Esophagus muscularis mucosa (tissue), 4 donors: ENCODE measurements around the gene FAM47C. TPM values are rescaled to one million over a fixed set of nuclear protein-coding genes. Genes with fewer than 3 reads are reported as not detected.
"Not testable (repeated sequence)": the region's sequence is repeated elsewhere in the genome, so short reads cannot be mapped to it uniquely, and the experiment has no call there.

Experiments used
- DNase-seq: peaks from one replicate; pipeline ENCODE4 v3.0.0-alpha.2; 2017; ENCODE audit errors: extremely low spot score
- H3K27ac ChIP-seq, 4 donors: fragments of 200-600 bp; sonication (generic); replicated peaks in 1 of 4; 1 replicate in 3 of 4; 2 replicates in 1 of 4; pipeline ENCODE4 v1.5.1; 2016 to 2019; ENCODE audit warnings: mild to moderate bottlenecking in 1 of 4
- H3K27me3 ChIP-seq, 4 donors: fragments of 200-600 bp; sonication (generic); one replicate each; pipeline versions ENCODE4 v1.5.1 to v1.6.0; 2016 to 2019
- H3K36me3 ChIP-seq, 4 donors: fragments of 200-600 bp; sonication (generic); one replicate each; pipeline ENCODE4 v1.5.1; 2016 to 2019
- H3K4me1 ChIP-seq, 4 donors: fragments of 200-600 bp; sonication (generic); one replicate each; pipeline ENCODE4 v1.5.1; 2016 to 2019
- H3K4me3 ChIP-seq, 4 donors: fragments of 200-600 bp; sonication (generic); 1 replicate in 2 of 4; 2 replicates in 2 of 4; pipeline ENCODE4 v1.5.1; 2016 to 2019; ENCODE audit warnings: mild to moderate bottlenecking in 4 of 4, moderate library complexity in 1 of 4
- H3K9me3 ChIP-seq, 4 donors: fragments of 200-600 bp; sonication (generic); 1 replicate in 3 of 4; 2 replicates in 1 of 4; pipeline ENCODE4 v1.5.1; 2016 to 2019
- EP300 ChIP-seq: sonication (generic); formaldehyde crosslinking; IDR thresholded peaks from one replicate; pipeline ENCODE4 v1.6.1; 2017; ENCODE audit warnings: antibody characterized with exemption
- POLR2A ChIP-seq: fragments of 450-650 bp; IDR thresholded peaks from one replicate; pipeline ENCODE4 v1.6.1; 2017; ENCODE audit warnings: antibody characterized with exemption, moderate library complexity, mild to moderate bottlenecking, low read depth
- POLR2AphosphoS5 ChIP-seq, 2 donors: sonication (generic); formaldehyde crosslinking; IDR thresholded peaks; one replicate each; pipeline ENCODE4 v1.6.1; 2017; ENCODE audit warnings: antibody characterized with exemption in 2 of 2
- WGBS: methylation state at CpG from one replicate; pipeline ENCODE4 v1.1.5; 2018; 5-methylcytosine and 5-hydroxymethylcytosine counted together
- intact Hi-C: fragments of 100-400 bp; cut with DNase I; formaldehyde crosslinking; loops from one replicate; pipeline ENCODE4 v1.15.1; 2023
- total RNA-seq, 4 donors: library from RNA; depleted of rRNA; stranded (reverse); fragments of >200 nt; gene quantifications; one replicate each; pipeline versions ENCODE4 v1.1.0 to v1.2.1, GENCODE V29; 2016
- TF ChIP-seq, protein P1 (sequence below), 3 experiments: fragments of 200-600 bp in 2 of 3; fragments of 450-650 bp in 1 of 3; sonication (generic) in 2 of 3; IDR thresholded peaks; one replicate each; pipeline ENCODE4 v1.5.1; 2017 to 2019; ENCODE audit warnings: antibody characterized with exemption in 3 of 3, mild to moderate bottlenecking in 2 of 3, moderate library complexity in 1 of 3

Gene FAM47C
- not detected for total RNA-seq

DNA sequence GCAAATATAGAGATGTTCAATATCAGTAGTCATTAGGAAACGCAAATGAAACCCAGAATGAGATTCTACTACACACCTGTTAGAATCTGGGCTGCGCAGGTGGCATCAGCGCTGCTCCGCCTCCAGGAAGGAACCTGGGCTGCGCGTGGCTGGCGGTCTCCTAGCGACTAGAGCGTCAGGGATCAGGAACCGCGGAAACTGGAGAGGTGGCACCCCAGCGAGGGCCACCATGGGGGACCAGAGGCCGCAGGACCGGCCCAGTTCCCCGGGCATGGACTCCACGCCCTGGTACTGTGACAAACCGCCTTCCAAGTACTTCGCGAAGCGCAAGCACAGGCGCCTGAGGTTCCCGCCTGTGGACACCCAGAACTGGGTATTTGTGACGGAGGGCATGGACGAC, at the start of gene FAM47C:
TSS of gene FAM47C (plus strand) at position 185 of the 400 bp plus-strand sequence. CDS start at position 230, 45 bp downstream.
- H3K9me3 ChIP-seq, H3K27me3 ChIP-seq, H3K4me1 ChIP-seq, H3K27ac ChIP-seq, intact Hi-C loops, H3K36me3 ChIP-seq, H3K4me3 ChIP-seq, DNase-seq: not testable (repeated sequence)
- WGBS = 73% methylated on average over 18 of the region's 24 CpGs

DNA sequence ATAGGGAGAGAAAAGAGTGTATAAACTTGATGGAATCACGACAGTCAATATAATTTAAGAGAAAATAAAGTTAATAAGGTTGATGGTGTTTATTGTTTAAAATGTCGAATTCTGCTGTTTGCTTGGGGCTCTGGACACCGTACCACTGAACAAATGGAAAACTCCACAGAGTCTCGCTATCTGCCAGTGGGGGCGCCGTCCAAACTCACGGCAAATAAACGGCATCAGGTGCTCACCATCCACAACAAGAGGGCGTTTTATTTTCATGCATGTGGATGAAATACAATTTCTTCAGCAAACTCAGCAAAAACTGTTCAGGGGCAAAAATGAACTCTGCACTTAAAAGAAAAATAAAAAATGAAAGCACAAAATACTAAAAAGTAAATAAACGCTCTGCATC, 46.6 kb upstream of the FAM47C start:
- TF ChIP-seq POLR2AphosphoS5 (IDR thresholded peaks at IDR 0.05) (no peak), EP300 (no peak), POLR2A (no peak)
- TF ChIP-seq, protein P1, sequence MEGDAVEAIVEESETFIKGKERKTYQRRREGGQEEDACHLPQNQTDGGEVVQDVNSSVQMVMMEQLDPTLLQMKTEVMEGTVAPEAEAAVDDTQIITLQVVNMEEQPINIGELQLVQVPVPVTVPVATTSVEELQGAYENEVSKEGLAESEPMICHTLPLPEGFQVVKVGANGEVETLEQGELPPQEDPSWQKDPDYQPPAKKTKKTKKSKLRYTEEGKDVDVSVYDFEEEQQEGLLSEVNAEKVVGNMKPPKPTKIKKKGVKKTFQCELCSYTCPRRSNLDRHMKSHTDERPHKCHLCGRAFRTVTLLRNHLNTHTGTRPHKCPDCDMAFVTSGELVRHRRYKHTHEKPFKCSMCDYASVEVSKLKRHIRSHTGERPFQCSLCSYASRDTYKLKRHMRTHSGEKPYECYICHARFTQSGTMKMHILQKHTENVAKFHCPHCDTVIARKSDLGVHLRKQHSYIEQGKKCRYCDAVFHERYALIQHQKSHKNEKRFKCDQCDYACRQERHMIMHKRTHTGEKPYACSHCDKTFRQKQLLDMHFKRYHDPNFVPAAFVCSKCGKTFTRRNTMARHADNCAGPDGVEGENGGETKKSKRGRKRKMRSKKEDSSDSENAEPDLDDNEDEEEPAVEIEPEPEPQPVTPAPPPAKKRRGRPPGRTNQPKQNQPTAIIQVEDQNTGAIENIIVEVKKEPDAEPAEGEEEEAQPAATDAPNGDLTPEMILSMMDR (IDR thresholded peaks at IDR 0.05) = no peak
- intact Hi-C loops = no loop called here

DNA sequence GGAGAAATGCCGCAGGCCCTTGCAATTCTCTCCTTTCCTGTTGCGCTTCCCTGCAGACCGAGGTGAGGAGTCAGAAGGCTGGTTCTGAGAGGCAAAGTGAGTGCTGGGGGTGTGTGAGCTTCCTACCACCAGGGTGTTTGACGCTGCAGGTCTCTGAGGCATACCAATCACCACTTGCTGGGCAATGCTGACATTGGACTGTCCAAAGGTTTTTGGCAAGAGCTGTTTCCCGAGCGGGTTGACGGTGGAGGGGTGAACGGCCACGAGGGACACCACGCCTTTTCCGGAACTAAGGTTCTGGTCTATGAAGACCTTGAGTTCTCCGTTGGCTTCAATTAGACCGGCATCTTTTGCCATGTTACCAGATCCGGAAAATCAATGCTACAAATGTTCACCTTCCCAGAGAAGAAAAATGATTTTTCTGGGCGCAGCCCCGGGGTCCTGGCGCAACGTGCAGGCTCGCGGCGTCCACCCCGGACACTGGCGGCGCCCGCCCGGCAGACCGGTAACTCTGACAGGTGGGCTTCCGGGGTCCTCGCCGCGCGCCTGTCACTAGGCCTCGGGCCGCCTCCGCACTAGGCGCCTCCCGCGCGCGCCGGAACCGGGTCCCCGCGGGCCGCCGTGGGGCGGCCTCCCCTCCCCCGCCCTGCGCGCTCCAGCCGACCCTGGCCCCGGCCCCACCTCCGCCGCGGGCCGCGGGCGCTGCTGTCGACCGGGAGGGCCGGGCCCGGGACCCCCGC, 44.9 kb upstream of the FAM47C start:
- Histone ChIP-seq H3K4me3 (no peak overlapping the region), H3K27me3 (peaks cover 0 to 24% (median 2%) of the 10 kb centered on the region in 4 donors), H3K36me3 (no peaks in the 10 kb centered on the region), H3K27ac (no peak overlapping the region), H3K9me3 (no peaks in the 10 kb centered on the region), H3K4me1 (no peaks in the 10 kb centered on the region)
- TF ChIP-seq POLR2AphosphoS5 (IDR thresholded peaks at IDR 0.05) = no peak
- no peak for TF ChIP-seq POLR2A
- TF ChIP-seq, protein P1 (IDR thresholded peaks at IDR 0.05) = no peak
- no peak for TF ChIP-seq EP300
- WGBS = 53% methylated on average over 14 of the region's 63 CpGs
- no peak for DNase-seq
- intact Hi-C loops = no loop called here

More for the DNA sequence above, 46.6 kb upstream of the FAM47C start:
- Histone ChIP-seq H3K4me1 (peaks cover 0 to 10% (median 6%) of the 10 kb centered on the region in 4 donors), H3K27ac (no peak overlapping the region), H3K27me3 (peaks cover 0 to 40% (median 5%) of the 10 kb centered on the region in 4 donors), H3K9me3 (no peaks in the 10 kb centered on the region), H3K36me3 (no peaks in the 10 kb centered on the region), H3K4me3 (no peak overlapping the region)
- 53% methylated on average over 10 of the region's 10 CpGs for WGBS
- no peak for DNase-seq

DNA sequence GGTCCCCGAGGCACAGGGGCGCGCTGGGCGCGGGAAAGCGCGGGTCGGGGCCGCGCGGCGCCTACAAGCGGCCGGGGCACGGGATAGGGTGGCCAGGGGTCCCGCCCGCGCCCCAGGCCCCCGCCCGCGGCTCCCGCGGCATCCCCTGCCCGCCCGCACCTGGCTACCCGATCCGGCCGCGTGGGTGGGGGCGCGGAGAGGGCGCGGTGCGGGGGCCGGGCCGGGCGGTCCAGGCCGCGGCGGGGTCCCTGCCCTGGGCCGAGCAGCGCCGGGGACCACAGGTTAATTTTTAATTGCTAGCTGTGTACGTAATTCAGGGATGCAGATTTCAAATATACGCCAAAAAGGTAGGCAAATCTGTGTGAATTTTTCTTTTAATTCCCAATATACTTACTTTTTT, 44.3 kb upstream of the FAM47C start:
- WGBS = 35% methylated on average over 12 of the region's 45 CpGs
- no peaks in the 10 kb centered on the region for H3K4me1 ChIP-seq
- no peak overlapping the region for H3K27ac ChIP-seq
- intact Hi-C loops = no loop called here
- H3K4me3 ChIP-seq = no peak overlapping the region
- no peaks in the 10 kb centered on the region for H3K36me3 ChIP-seq
- TF ChIP-seq EP300 (no peak), POLR2A (no peak), POLR2AphosphoS5 (IDR thresholded peaks at IDR 0.05) (no peak)
- TF ChIP-seq, protein P1 (IDR thresholded peaks at IDR 0.05) = no peak
- no peaks in the 10 kb centered on the region for H3K9me3 ChIP-seq
- DNase-seq = no peak
- peaks cover 0 to 21% (median 2%) of the 10 kb centered on the region in 4 donors for H3K27me3 ChIP-seq

DNA sequence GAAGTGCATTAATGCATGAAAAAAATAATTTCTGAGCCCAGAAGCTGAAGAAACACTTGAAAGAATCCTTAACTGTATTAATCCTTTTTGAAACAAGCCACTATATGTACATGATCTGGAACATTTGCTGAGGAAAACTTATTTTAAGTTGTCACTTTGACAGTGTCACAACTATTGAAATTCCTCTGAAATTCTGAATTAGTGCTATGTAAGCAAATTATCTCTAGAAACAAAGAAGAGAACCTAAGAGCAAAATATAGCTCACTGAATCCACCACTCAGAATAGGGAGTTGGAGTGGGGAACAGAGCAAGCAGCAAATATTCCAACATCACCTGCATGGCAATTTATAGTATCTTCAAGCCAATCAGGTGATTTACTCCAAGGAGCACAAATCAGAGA, 34.6 kb upstream of the FAM47C start:
- intact Hi-C loops = no loop called here
- Histone ChIP-seq H3K36me3 (no peaks in the 10 kb centered on the region), H3K4me3 (no peak overlapping the region), H3K4me1 (no peaks in the 10 kb centered on the region), H3K9me3 (no peaks in the 10 kb centered on the region), H3K27me3 (peaks cover 0 to 4% (median 0%) of the 10 kb centered on the region in 4 donors), H3K27ac (no peak overlapping the region)
- DNase-seq = no peak
- no peak for TF ChIP-seq POLR2AphosphoS5 (IDR thresholded peaks at IDR 0.05)
- no peak for TF ChIP-seq POLR2A
- TF ChIP-seq, protein P1 (IDR thresholded peaks at IDR 0.05) = no peak
- TF ChIP-seq EP300 = no peak
